ENCODE results near the gene DHX40.

- no peak for TF ChIP-seq POLR2A (IDR thresholded peaks at IDR 0.05)
- TF ChIP-seq CTCF (IDR thresholded peaks at IDR 0.05), result peak in 3 of 6 experiments; percentile 48 to 65 (median 51)
Measured at GRCh38 chr17:59558953-59559352, 6.5 kb upstream of the DHX40 start.
